GM19455 (cell line): ENCODE data around the gene RBP5.

Experiments
- ATAC-seq: cut with Tn5 transposase; IDR thresholded peaks from one replicate; pipeline ENCODE4 v1.9.1; 2021; ENCODE audit not compliant: unreplicated experiment

Gene RBP5

DNA sequence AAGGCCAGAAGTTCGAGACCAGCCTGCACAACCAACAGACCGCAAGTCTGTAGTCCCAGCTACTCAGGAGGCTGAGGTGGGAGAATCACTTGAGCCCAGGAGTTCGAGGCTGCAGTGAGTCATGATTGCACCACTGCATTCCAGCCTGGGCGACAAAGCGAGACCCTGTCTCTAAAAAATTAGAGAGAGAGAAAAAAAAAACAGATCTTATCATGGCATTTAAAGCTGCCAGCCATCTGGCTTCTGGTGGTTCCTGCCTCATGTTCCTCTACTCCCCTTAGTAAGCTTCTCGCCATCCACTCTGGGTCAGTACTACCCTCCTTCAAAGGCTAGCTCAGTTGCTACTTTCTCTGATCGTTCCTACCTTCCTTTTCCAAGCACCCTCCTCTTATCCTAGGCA, 17.5 kb upstream of the RBP5 start:
- ATAC-seq, result no peak

DNA sequence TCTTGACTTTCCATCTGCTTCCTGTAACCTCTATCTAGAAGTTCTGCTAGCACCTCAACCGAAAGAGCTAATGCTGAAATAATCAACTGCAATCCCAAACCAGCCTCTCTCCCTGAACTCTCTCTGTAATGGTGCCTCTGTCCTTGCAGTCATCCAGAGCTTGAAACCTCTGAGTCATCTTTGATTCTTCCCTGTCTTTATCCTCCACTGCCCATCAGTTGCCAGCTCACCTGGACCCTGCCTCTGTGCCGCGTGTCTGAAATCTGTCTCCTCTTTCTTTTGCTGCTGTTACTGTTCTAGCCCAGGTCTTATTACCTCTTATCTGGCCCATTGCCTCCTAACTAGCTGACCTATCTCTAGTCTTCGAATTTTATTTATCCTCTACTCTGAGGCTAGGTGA, 17.0 kb upstream of the RBP5 start:
- ATAC-seq, result no peak

DNA sequence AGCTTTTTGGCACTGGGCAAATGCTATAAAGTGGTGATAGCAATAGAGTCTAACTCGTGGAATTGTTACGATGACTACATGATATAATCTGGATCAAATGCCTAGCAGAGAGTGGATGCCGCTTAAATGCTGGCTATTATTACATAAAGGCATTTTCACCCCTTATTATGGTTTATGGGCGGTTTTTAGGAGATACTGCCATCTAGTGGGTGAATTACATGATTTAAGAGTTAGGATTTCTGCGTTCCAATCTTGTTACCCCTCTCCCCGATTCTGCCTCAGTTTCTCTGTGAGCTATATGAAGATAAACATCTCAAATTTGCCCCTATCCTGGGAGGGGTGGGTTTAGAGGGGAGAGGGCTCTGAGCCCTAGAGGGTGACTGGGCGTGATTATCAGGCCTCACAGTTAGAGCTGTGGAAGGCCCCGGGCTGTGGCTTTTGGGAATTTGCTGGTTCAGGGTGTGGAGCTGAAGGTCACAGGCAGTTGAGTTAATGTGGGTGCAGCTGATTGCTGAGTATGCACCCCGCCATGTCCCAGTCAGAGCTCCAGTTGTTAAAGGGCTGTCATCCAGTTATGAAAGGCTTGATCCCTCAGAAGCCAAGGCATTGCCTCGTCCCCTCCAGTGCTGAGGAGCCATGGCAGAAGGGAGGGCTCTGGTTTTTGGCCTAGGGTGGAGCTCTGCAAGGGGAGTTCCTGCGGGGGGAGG, 15.9 kb upstream of the RBP5 start:
- ATAC-seq, result no peak

DNA sequence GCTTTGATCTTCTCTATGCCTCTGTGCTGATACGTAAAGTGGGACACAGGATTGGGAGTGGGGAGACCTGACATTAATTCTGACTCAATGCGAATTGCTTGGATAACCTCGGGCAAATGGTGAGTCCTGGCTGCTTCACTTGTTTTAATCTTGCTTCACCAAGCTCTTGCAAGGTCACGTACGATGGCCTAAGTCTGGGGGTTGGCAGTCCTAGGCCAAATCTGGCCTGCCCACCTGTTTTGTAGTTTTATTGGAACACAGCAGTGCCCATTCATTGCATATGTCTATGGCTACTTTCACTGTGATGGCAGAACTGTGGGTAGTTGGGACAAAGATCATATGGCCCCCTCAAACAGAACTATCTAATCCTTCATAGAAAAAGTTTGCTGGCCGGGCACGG, 14.9 kb upstream of the RBP5 start:
- ATAC-seq, result no peak

DNA sequence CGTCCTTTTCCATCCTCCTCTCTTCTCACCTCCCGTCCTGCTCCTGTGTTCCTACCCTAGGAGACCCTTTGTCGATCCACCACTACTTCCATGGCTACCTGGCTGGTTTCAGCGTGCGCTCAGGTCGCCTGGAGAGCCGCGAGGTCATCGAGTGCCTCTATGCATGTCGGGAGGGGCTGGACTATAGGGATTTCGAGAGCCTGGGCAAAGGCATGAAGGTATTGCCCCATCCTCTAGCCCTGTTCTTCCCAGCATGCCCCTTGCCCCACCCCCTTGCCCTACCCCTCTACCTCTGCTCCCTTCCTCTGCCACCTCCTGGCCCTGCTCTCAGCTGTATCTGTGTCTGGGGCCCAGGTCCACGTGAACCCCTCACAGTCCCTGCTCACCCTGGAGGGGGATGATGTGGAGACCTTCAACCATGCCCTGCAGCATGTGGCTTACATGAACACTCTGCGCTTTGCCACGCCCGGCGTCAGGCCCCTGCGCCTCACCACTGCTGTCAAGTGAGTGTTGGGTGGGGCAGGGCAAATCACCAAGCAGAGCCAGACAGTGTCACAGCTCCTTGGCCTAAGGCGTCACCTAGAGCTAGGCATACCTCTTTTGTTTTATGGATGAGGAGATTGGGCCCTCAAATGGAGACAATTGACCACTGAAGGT, 14.2 kb upstream of the RBP5 start:
- no peak for ATAC-seq

DNA sequence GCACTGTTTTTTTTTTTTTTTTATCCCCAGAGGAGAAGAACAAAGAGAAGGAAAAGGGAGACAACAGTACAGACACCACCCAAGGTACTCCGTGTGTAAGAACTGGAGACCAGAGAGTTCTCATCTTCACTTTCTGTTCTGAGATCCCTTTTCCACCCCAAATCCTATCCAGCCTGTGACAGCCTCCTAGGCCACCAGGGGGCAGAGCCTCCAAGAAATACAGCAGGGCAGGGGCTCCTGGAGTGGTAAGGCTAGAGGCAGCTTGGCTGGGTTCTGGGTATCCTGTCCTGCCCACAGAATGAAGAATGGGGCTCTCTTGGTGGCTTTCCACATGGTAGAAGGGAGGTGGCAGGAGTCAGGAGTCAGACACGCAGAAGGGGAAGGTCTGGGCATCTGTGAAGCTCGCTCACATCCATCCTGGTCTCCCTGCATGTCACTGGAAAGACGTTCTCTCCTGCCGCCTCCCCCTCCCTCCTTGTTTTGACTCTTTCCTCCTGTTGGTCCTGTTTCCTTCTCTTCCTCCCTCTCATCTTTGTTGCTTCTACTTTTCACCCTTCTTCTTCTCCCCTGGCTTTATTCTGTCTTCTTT, 13.5 kb upstream of the RBP5 start:
- ATAC-seq, result no peak

DNA sequence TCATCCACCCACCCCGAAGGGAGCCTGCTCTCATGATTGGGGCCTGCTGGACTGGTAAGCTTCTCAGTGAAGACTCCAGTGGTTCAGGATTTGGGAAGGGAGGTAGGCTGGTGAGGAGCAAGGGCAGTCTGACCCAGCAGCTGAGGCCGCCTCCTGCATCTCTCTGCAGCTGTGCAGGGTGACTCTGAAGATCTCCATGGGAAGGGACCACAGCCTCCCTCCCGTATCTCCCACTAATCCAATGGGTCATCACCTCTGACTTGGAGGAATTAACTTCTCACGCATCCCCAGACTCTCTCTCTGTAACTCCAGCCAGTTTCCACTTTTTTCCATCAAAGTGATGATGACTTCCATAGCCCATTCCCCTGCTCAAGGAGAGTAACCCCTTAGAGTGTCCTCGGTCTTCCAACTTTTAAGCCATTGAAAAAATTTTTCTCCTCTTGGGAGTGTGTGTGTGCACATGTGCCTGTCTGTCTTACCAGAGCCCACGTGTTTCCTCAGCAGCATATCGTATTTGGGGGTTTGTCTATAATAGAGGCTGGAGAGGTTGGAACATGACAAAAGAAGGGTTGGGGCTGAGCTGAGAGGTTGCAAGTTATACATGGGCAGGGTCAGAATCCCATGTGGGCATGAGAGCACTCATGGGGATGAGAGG, 12.8 kb upstream of the RBP5 start:
- no peak for ATAC-seq

DNA sequence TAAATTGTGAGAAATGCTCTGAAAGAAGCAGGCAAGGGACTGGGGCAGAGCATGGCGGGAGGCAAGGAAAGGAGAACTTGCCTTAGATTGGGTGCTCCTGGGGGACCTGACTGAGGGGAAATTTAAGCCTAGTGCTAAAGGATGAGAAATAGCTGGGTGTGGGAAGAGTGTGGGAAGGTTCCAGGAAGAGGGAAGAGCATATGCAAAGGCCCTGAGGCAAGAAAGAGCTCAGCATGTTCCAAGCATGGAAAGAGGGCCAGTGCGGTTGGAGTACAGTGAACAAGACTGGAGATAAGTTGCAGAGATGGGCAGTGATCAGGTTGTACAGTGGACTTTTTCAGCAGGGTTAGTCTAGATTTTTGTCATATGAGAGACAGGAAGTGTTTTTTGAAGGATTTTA, 10.5 kb upstream of the RBP5 start:
- ATAC-seq, result no peak

DNA sequence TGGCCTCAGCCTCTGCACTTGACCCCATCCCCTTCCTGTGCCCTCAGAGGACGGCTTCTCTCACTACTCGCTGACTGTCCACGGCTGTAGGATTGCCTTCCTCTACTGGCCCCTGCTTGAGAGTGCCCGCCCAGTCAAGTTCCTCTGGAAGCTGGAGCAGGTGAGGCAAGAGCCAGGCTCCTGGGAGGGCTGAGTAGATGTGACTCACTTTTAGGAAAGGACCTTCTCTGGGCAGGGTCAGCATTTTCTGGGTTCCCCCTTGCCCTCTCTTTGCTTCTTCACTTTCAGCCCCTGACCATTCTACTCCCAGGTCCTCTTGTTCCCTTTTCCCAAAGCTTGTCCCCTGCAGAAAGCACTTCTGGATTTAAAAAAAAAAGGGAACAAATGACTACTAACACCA, 9.2 kb upstream of the RBP5 start:
- ATAC-seq, result no peak

DNA sequence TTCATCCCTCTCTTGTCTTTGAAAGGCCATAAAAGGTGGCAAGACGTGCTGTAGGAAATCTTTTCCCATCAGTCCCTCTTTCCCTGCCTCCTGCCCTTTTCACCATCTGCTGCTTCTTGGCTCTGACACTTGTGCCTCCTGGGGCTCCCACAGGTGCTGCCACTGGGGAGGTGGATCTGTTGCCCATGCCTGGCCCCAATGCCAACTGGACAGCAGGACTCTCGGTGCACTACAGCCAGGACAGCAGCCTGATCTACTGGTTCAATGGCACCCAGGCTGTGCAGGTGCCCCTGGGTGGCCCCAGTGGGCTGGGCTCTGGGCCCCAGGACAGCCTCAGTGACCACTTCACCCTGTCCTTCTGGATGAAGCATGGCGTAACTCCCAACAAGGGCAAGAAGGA, 8.0 kb upstream of the RBP5 start:
- no peak for ATAC-seq

DNA sequence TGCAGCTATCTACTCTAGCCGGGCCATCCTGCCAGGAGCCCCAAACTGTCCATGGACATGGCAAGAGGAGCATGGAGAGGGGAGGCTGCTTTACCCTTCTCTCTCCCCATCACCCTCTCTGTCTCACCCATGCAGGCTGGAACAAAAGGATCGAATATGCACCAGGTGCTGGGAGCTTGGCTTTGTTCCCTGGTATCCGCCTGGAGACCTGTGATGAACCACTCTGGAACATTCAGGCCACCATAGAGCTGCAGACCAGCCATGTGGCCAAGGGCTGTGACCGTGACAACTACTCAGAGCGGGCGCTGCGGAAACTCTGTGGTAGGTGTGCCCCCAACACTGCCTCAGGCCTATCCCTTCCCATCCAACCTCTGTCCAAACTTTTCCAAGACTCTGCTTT, 7.4 kb upstream of the RBP5 start:
- no peak for ATAC-seq

DNA sequence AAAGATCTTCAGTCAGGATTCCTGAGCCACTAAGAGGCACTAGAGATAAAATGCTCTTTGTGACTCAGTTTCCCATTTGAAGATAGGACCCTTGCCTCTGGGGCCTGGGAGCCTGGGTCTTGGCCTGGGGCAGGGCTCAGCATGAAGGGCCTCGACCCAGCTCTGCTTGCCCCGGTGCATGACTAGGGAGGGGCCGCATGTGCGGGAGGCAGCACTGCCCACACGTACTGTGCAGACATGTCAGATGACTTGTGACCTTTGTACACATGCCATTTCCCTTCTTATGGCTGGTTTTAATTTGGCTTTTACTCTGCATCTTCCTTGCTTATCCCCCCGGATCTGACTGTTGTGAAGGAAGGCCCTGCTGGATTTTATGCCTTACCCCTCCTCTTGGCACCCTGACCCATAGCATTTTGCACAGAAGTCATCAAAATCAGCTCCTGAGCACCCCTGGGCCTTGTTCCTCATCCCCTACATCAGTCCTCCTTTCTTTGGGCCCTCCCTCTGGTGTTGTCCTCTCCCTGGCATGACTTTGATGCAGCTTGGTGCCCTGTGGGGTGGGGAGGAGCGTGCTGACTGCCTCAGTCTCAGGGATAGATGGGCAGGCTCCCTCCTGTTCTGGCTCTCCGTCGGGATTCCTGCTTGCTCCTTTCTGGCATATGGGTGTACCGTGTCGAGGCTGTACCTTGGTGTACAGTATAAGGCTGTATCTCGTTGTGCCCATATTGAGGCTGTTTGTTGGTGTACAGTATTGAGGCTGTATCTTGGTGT, 5.9 kb upstream of the RBP5 start:
- no peak for ATAC-seq

DNA sequence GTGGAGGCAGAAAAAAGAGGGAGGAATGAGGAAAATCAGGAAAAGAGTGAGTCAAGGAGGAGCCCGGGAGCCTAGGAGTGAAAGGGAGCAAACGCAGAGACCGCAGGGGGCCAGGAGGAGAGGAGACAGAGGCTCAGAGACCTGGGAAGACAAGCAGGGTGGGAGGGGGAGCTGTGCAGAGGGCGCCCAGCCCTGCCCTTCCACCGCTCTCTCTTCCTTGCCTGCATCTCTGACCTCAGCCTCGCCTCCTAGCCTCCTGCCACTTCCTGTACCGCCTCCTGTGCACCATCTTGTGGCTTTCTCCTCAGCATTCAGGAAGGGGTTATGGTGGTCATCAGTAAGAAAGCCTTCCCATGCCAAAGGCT, 2.8 kb upstream of the RBP5 start:
- ATAC-seq, result no peak

DNA sequence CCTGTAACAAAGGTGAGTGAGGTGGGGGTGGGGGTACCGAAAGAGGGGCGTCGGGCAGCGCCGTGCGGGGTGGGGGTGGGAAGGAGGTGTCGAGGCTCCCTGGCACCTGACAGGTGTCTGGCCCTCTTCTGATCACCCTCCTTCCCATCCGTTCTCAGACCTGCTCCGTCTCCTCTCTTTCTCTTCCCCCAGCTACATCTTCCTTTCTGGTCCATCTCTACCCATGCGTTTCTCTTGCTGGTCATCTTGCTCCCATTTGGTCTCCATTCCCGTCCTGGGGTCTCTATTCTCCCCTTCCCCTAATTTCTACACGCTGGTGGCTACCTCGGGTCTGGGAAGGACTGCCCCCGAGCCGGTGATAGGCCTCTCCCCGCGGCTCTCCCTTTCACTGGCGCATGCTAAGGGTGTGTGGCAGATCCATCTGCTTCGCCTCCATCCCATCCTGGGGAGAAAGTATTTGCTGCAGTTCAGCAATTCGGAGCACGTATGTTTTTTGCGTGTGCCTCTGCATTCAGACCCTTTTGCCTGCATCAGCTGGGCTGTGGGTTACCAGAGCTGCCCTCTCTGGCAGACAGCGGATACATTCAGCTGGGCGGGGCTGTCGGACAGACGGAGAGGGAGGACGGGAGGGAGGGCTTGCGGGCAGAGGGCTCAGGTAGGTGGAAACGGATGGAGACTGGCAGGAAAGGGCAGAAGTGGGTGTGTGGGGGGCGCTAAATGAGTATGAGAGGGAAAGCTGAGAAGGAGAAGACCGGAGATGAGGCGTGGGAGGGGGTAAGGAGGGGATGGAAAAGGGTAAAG, 2.2 kb upstream of the RBP5 start:
- ATAC-seq, result no peak

DNA sequence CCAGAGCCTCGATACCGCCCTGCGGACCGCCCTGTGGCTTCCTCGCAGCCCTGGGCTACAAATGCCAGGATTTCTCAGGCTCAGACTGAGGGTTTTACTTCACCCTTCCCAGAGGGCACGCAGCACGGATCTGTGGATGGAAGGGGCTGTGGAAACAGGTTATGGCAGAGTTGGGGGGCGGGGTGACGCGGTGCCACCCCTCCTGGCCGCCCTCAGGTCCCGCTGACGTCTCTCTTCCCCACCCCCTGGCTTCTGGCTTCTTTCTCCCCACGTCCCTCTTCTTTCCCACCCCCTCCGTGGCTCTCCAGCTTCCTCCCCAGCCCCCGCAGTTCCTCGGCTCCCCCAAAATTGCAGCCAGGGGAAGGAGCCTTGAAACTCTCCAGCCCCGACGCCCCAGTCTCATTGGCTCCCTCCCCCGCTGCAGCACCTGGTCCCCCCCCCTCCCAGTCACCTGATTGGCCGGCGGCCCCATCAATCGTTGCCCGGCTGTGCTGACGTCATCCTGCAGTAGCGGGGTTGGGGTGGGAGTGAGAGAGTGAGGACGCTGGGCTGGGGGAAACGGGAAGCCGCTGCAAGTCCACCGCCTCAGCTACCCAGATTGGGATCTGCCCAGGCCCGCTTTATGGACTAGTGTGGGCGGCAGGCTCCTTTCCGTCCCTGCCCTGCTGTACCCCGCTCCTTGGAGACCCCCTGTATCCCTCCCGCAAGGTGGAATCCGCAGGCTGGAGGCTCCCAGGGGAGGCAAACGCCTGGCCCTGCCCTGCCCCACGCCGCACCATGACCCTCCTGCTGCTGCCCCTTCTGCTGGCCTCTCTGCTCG, 1.4 kb upstream of the RBP5 start, which contains the start of gene CLSTN3:
Gene CLSTN3, plus strand, starts transcription at position 500 of the 820 bp plus-strand sequence. Its CDS starts 278 bp downstream, at position 778.
- peak; percentile 85 for ATAC-seq

DNA sequence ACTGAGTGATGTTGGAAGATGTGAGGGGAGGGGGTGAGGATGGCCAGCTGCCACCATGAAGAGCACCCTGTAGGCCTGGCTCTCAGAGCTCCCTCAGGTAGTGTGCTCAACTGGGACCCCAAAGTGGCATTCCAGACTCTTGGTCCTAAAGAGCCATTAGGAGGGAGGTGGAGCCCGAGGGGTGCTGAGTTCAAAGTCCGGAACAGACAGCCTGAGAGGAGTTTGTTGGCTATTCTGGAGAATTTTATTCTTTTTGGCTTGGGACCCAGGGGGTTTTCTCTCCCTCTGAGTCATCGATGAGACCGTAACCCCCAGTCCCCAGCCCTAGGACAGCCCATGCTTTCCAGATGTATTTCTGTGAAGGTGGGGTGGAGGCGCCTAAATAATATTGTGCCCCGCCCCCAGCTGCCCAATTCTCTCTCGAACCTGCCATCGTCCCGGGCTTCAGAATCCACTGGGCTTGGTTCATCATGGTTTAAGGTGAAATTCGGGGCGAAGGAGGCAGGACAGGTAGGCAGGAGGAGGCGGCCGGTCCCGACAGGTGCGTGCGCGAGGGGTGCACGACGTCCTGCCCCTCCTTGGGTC, 690 bp upstream of the RBP5 start:
- ATAC-seq, result peak; percentile 8

DNA sequence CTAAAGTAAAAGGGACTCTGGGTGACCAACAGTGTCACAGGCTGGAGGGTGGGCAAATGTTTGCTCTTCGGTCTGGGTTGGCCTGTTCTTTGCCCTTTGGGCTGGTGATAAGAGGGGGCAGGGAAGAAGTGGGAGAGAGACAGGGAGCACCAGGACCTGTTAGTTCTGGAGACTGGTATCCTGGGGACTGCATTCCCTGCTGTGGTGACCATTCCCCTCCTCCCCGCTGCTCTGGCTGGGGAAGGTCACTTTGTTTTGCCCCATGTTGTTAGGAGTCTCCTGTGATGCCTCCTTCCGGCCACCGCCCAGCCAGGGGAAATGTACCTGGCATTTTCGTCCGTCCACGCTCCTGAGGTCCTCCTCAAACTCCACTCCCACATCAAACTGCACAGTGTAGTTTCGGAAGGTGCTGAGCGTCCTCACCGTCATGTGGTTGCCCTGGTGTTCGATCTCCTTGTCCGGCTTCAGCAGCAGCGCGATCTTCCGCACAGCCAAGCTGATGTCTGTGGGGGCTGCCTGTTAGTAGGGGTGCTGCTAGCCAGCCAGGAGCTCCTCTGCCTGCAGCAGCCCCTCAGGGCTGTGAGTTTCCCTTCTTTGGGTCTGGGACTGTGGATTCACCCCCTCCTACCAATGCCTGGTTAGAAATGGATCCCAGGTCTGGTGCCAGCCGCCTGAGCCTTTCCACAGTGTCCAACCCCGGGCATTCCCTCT, 618 bp downstream of the RBP5 start:
- ATAC-seq, result no peak

DNA sequence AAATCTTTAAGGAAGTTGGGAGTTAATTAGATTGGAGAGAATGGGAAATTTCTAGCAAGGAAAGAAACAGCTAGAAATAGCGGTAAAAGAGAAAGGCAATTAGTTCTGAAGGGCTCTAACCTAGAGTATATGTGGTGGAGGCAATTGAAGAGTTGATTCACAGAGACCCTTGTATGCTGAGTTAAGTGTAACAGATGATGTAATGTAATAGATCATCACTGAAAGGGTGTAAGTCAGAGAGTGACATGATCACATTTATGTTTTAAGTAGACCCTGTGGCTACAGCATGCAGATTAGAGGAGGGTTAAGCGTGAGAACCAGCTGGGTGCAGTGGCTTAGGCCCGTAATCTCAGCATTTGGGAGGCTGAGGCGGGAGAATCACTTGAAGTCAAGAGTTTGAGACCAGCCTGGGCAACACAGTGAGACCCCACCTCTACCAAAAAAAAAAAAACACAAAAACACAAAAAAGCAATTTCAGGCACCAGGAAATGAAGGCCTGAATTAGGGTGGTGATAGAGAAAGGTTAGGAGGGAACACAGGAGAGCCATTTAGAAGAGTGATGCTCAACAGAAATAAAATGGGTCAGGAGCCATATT, 3.0 kb downstream of the RBP5 start:
- no peak for ATAC-seq
